CD4-positive, alpha-beta T cell treated with Interleukin-10 for 1 hour (primary cell): Measurements from ENCODE around the gene ARL4D.

Source experiments
- DNase-seq: peaks from one replicate; pipeline ENCODE4 v3.0.0-alpha.2; 2020

The ARL4D gene

DNA sequence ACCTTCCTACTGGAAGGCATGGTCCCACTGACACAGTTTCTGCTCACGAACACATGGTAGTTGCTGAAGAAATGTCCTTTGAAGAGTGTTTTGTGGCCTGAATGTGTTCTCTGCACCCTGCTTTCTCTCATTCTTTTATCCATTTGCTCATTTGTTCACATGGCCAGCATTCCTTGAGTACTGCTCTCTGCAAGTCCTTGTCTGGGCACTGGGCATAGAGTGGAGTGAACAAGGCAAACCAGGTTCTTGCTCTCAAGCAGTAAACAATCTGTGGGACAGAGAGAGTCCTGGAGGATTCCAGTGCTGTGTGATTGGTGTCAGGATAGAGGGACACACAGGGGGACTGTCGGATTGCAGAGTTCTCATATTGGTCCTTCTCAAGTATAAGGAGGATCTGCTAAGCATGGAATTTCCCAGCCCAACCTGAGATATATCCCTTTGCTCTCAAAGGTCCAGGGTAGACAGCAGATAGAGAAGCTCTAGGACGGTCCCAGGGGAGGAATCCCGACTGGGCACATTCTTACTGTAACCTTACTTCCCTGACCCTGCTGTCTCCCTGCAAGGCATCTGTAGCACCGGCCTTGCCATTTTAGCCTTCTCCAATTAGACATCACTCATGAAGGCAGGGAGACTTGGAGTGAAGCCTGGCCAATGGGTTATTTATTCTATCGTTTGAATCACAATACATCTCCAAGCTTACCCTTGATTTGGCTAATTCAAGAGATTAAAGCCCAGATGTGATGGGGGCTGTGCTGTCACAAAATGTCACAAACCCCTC lies 32.3 kb downstream of the ARL4D start:
- no peak for DNase-seq

DNA sequence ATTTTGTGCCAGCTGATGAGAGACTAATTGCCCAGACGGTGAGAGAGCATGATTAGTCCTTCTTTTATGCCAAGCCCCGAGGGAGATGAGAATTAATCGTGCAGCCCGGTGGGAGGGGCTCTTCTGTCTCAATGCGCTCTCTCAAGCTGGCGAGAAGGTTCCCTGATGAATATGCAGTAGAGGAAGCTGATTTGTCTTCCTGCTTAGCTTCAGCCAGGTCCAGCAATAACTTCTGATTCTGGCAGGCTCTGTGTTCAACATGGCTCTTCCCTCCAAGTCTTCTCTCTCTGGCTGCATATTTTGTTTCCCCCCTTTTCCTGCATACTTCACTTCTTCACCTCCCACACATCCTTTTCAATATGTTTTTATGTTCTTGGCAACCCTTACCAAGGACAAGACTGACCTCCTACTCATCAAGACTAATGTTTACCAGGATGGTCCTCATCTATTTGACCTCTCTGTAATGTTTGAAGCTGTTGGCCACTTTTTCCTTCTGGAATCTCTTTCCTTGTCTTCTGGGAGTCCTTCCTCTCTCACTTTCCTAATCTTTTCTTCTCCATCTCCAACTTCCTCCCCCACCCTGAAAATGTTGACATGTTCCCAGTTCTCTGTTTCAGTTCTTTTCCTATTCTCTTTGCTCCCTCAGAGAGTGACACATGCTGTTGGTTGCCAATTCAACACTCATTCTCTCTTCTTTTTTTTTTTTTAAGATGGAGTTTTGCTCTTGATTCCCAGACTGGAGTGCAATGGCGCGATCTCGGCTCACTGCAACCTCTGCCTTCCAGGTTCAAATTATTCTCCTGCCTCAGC lies 33.1 kb downstream of the ARL4D start:
- DNase-seq: no peak

DNA sequence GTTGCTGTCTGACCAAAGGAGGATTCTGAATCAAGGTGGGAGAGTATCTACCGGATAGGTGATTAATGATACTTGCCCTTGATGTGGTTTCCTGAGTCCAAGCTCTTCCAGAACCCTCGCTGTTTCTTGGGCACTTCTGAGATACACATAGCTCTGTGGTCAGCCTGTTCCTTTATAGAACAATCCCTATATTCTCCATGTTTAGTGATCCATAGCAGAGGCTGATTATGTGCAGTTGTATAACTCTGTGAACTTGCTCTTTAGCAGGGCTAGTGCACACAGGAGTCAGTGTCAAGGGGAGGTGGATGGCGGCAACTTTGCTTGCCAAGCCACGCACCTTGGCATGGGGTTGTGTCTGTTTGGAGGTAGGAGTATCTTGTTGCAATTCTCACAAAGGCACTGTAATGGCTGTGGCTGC lies 36.1 kb downstream of the ARL4D start:
- DNase-seq: no peak

DNA sequence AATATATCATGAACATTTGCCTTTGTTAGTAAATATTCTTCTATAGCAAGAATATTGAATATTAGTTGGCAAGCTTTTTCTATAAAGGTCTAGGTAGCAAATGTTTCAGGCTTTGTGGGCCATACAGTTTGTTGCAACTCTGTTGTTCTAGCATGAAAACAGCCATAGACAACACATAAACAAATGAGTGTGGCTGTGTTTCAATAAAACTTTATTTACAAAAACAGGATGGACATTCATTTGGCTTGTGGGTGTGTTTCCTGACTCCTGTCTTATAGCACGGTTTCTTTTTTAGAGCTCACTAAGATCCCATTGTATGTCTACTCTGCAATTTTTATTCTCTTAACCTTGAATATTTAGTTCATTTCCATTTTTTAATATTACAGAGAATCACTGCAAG lies 39.0 kb downstream of the ARL4D start:
- DNase-seq: no peak

DNA sequence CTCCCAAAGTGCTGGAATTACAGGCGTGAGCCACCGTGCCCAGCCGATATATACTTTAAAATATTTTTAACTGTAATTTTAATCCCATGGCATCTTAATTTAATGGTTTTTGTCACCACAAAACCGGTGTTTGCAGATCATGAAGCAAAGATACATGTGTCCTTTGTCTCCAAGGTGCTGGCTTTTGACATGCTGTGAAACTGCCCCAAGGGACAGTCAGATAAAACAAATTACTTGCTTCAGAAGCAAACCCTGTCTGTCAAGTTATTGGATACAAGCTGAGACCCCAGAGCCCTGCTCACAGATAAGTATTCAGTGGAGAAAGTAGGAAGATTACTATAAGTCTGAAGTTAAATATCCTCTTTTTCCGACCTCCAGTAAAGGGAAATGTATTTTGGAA lies 39.8 kb downstream of the ARL4D start:
- DNase-seq: no peak

DNA sequence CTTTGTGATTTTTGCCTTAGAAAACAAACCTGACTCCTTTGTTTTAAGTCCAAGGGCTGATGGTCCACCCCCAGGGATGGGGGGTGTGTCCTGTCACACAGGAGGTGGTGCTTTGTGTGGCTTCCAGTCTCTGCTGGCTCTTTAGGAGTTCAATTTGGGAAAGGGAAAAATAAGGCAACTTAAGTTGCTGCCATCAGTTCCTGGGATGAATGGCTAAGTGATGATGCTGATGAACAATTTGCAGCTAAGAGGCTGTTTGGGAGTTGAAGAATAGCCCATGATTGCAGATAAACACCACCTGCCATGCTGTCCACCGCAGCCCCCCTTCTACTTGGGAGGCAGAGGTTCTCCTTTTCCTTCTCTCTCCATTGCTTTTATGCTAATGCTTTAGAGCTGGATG lies 40.2 kb downstream of the ARL4D start:
- no peak for DNase-seq

DNA sequence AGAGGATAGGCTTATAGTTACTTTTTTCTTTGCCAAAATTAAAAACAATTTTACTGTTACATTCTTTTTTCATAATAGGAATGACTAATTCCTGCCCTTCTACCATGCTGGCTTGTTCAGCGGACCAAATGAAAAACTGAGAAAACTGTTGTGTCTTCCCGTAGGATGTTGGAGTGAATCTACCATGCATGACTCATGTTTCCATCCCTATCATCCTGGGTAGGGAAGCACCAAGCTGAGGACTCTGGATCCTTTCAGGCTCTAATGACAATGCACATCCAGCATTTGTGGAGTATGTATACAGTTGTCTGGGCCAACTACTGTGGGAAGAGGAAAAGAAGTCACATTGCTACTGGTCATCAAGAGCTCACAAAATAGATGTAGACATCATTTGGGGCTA lies 43.9 kb downstream of the ARL4D start:
- no peak for DNase-seq

DNA sequence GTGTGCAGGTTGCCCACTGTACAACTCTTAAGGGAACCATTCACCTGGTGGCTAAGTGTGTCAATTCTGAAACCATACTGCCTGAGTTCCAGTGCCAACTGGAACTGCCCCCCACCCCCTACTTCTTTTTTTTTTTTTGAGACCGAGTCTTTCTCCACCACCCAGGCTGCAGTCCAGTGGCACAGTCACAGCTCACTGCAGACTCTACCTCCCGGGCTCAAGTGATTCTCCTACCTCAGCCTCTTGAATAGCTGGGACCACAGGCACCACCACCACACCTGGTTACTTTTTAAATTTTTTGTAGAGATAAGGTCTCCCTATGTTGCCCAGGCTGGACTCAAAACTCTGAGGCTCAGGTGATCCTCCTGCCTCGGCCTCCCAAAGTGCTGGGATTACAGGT lies 44.6 kb downstream of the ARL4D start:
- no peak for DNase-seq

DNA sequence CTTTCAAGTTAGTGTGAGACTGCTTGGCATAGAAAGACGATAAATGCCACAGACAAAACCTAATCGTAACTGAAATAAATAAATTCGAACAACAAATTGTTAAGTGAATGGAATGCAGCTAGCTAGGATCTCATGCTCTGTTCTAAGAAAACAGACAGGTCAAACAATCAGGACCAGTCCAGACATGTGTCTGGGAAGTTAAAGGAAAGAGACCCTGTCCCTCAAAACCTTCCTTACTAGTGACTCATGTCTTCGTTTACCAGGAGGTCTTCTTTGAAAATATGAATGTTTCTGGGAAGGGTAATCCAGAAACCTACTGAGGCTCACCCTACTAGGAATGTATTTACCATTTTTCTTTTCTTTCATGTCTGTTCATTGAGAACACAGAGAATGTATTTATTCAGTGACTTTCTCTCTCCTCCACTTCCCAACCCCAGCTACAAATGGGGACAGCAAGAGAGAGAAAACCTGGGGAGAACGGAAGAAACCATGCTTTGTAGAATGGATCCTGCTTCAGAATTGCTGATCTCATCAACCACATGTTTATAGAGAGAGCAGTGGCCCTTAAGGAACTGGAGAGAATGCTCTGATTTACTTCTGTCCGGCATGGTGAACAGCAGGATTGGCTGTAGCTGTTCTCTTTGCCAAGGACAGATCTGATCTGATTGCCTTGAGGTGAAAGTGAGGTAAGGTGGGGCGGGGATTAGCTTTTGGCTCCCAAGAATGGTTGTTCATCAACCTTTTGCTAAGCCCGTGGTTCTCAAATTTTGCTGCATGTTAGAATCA lies 45.6 kb downstream of the ARL4D start:
- DNase-seq: no peak

DNA sequence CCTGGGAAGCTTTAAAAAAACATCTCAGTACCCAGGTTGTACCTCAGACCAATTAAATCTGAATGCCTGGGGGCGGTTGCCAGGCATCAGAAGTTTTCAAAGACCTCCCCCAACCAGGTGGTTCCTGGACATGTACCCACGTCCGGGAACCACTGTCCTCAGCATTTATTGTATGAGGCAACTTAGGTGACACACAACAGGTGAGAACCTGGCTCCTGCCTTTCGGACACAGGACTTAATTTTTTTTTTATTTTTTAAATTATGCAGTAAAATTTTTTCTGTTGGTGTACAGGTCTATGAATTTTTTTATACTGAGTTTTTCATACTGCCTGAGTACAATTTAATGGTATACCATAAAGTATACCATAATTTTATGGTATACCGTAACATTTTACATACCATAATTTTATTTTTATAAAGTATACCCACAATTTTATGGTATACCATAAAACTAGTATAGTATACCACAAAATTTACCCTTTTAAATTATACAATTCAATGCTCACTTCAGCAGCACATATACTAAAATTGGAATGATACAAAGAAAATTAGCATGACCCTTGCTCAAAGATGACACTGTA lies 46.3 kb downstream of the ARL4D start:
- DNase-seq: no peak

DNA sequence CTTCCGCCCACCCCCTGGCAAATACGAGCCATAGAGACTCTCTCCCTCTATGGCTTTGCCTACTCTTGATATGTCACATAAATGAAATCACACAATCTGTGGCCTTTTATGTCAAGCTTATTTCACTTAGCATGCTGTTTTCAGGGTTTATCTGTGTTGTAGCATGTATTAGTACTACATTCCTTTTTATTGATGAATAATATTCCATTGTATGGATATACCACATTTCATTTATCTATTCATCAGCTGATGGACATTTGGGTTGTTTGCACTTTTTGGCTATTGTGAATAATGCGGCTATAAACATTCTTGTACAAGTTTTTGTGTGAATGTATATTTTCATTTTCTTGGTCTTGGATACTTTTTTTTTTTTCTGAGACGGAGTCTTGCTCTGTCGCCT lies 48.0 kb downstream of the ARL4D start:
- no peak for DNase-seq

DNA sequence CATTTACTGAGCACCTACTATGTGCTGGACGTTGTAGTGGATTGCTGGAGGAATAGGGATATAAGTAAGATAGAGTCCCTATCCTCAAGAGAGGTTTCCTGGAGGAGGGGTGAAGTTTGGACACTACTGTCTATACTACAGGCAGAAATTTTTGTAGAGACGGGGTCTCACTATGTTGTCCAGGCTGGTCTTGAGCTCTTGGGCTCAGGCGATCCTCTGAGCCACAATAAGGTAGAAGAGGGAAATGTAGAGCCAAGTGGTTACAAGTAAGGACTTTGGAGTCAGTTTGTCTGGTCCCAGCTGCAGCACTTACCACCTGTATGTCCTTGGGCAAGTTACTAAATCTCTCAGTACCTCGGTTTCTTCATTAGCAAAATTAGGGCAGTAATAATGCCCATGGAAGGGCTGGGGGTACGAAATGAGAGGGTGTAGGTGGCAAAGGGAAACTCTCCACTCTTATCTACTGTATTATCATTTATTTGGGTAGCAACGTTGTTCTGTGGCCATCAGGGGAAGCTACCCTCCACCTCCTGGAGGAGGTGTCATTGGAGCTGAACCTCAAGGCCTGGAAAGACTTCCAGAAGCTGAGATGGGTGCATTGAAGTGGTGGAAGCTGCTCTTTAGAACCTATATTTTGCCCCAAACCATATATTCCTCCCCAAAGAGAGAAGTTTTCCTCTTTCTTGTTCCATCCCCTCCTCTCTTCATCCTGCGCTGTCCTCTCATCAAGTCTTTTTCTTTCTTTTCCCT lies 50.1 kb downstream of the ARL4D start:
- DNase-seq: no peak

DNA sequence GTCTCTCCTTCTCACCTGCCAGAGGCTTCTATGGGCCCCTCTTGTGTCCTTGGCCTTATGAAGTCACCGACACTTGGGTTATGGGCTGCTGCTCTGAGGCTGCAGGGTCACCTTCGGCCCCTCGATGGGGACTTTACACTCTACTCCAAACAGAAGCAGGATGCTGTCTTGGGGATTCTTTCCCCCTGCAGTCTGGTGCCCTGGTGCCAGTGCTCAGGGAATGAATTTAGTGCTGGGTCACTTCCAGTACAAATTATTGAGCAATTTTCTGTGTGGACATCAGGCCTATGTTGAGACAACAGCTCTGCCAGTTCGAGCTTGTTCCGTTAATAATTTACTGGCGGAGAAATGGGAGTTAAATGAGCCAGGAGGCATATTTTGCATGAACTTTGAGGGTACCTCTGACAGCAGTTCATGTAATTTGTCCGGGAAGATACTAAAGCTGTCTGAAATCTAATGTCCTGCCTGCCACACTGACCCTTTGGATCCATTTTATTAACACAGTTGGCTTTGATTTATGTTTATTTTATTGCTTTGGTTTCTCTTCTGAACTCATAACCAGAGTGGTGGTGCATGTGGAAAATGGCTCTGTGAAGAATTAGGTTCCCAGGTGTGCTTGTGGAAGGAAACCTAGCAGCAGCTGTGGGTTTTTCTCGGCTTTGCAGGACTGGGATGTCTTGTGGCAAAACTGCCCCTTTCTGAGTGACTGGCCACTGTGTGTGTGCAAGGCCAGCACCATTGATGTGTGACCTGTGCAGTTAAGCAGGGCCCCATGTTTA lies 50.9 kb downstream of the ARL4D start:
- no peak for DNase-seq
